ENCODE results near the gene B4GALT7.

DNA sequence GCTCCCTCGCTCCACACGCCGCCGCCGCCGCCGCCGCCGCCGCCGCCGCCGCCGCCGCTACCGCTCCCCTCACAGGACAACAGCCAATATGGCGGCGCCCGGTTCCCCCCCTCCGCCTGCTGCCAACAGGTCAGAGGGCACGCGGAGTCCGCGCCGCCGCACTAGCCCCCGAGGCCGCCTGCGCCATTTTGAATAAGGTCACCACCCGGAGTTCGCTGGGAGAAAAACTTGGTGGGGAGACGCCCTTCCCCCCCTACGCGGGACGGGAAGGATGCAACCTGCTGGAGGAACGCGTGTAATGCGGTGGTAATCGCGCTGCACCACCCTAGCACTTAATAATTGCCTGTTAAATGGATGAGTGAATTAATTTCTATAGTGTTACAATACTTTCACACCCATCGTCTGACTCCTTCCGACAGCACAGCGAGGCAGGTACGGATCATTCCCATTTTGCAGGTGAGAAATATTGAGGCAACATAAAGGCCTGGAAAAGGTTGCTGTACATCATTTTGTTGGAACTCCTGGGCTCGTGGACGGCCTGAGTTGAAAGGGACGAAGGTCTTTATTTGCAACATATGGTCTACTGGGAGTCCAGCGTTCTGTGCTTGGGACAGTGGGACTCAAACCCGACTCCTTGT lies 45.3 kb upstream of the B4GALT7 start, which contains the start of gene FAM193B:
- TF ChIP-seq, protein P1, sequence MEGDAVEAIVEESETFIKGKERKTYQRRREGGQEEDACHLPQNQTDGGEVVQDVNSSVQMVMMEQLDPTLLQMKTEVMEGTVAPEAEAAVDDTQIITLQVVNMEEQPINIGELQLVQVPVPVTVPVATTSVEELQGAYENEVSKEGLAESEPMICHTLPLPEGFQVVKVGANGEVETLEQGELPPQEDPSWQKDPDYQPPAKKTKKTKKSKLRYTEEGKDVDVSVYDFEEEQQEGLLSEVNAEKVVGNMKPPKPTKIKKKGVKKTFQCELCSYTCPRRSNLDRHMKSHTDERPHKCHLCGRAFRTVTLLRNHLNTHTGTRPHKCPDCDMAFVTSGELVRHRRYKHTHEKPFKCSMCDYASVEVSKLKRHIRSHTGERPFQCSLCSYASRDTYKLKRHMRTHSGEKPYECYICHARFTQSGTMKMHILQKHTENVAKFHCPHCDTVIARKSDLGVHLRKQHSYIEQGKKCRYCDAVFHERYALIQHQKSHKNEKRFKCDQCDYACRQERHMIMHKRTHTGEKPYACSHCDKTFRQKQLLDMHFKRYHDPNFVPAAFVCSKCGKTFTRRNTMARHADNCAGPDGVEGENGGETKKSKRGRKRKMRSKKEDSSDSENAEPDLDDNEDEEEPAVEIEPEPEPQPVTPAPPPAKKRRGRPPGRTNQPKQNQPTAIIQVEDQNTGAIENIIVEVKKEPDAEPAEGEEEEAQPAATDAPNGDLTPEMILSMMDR (IDR thresholded peaks at IDR 0.05; ENCODE audit: poor library complexity, severe bottlenecking) = peak; percentile 67
- TF ChIP-seq TAF1 (IDR thresholded peaks at IDR 0.05; ENCODE audit: low read depth) = no peak
- TF ChIP-seq RAD21 (conservative IDR thresholded peaks at IDR 0.05) = peak; percentile 38
- TF ChIP-seq EP300 (conservative IDR thresholded peaks at IDR 0.05; ENCODE audit: poor library complexity, severe bottlenecking) = peak; percentile 50
- TF ChIP-seq REST (IDR thresholded peaks at IDR 0.05; ENCODE audit: borderline replicate concordance) = no peak
